HepG2 (cell line): ENCODE results near the gene MAP2K7. TPM values are rescaled to one million over a fixed set of nuclear protein-coding genes. Genes with fewer than 3 reads are reported as not detected.

Source experiments
- ATAC-seq: fragments of 200-7000 bp; cut with Tn5 transposase; 3 replicates; pipeline ENCODE4 v1.9.1; 2020; ENCODE audit warnings: mild to moderate bottlenecking, moderate library complexity
- BruUV-seq: library from RNA; stranded (reverse); fragments of 400-500 nt; replicated peaks from 2 replicates; lab custom pipeline; 2021; lab: Mats Ljungman, UMichigan
- CTCF ChIA-PET: fragments of 300-600 bp; formaldehyde crosslinking; extraction: SDS; loops from one replicate; lab custom pipeline; 2021; ENCODE audit warnings: low total read pairs, inconsistent platforms, low intra/inter-chr PET ratio; lab: Yijun Ruan, JAX
- POLR2A ChIA-PET: fragments of 350-600 bp; sonication (Branson Sonifier 250); formaldehyde crosslinking; loops from one replicate; lab custom pipeline; 2020; ENCODE audit warnings: antibody characterized with exemption, inconsistent platforms; lab: Yijun Ruan, JAX
- DNase-seq: peaks from one replicate; pipeline ENCODE4 v3.0.0-alpha.2; 2015; ENCODE audit warnings: low spot score
- FAIRE-seq: peaks from 3 replicates; lab custom pipeline; 2011; peaks lifted over from hg19 to GRCh38; lab: Jason Lieb, UNC
- H2AFZ ChIP-seq: one replicate; pipeline ENCODE4 v1.6.1; 2011; ENCODE audit warnings: low read length, inconsistent platforms
- H3K27ac ChIP-seq: fragments of 300-600 bp; 3 replicates; pipeline ENCODE4 v1.8.0; 2011; ENCODE audit warnings: mixed run types, mild to moderate bottlenecking, mixed read lengths, low read length, inconsistent platforms; ENCODE audit not compliant: insufficient read depth; ENCODE audit errors: extremely low read length
- H3K27me3 ChIP-seq, 2 experiments: fragments of 200-600 bp in 1 of 2; 2 replicates in 1 of 2; 3 replicates in 1 of 2; pipeline versions ENCODE4 v1.6.0 to v1.8.0; 2011; ENCODE audit warnings: low read length in 2 of 2, mild to moderate bottlenecking in 2 of 2, moderate library complexity in 2 of 2, inconsistent platforms in 1 of 2; ENCODE audit not compliant: insufficient read depth in 2 of 2, control insufficient read depth in 1 of 2
- H3K36me3 ChIP-seq, 2 experiments: fragments of 200-600 bp in 1 of 2; replicated peaks in 1 of 2; 2 replicates in 1 of 2; 3 replicates in 1 of 2; pipeline versions ENCODE4 v1.5.1 to v1.8.0; 2011; ENCODE audit warnings: low read length in 2 of 2, inconsistent platforms in 1 of 2; ENCODE audit not compliant: insufficient read depth in 2 of 2, control insufficient read depth in 1 of 2
- H3K4me1 ChIP-seq: 2 replicates; pipeline ENCODE4 v1.5.1; 2012; ENCODE audit warnings: low read length, inconsistent platforms; ENCODE audit not compliant: insufficient read depth
- H3K4me2 ChIP-seq: 2 replicates; pipeline ENCODE4 v1.6.0; 2011; ENCODE audit warnings: low read depth, low read length, inconsistent platforms
- H3K4me3 ChIP-seq, 3 experiments: fragments of 200-600 bp in 1 of 3; sonication (generic), shearing (Covaris generic) in 1 of 3; replicated peaks in 1 of 3; 2 replicates each; pipeline ENCODE4 v1.5.1; 2011 to 2016; ENCODE audit warnings: low read length in 3 of 3, inconsistent platforms in 2 of 3, low read depth in 2 of 3, mild to moderate bottlenecking in 2 of 3, control low read depth in 1 of 3, mixed read lengths in 1 of 3; ENCODE audit not compliant: insufficient read depth in 1 of 3
- H3K79me2 ChIP-seq: one replicate; pipeline ENCODE4 v1.6.1; 2011; ENCODE audit warnings: low read length, inconsistent platforms; ENCODE audit not compliant: insufficient read depth
- H3K9ac ChIP-seq: 2 replicates; pipeline ENCODE4 v1.6.0; 2011; ENCODE audit warnings: mild to moderate bottlenecking, low read depth, low read length, inconsistent platforms; ENCODE audit not compliant: insufficient read depth
- H3K9me3 ChIP-seq: 2 replicates; pipeline ENCODE4 v1.5.1; 2012; ENCODE audit warnings: mild to moderate bottlenecking, low read length
- H4K20me1 ChIP-seq: 2 replicates; pipeline ENCODE4 v1.6.0; 2011; ENCODE audit warnings: inconsistent platforms, mild to moderate bottlenecking, low read length, moderate library complexity; ENCODE audit not compliant: insufficient read depth
- ARHGAP35 ChIP-seq: sonication (generic); formaldehyde crosslinking; IDR thresholded peaks from 2 replicates; pipeline ENCODE4 v1.9.0; 2022; ENCODE audit warnings: mild to moderate bottlenecking, inconsistent platforms, moderate library complexity, missing genetic modification reagents, borderline replicate concordance
- DNMT1 ChIP-seq: sonication (generic); formaldehyde crosslinking; IDR thresholded peaks from 2 replicates; pipeline ENCODE4 v1.5.1; 2020; ENCODE audit warnings: mild to moderate bottlenecking, missing genetic modification reagents
- GATAD2A ChIP-seq: IDR thresholded peaks from 2 replicates; pipeline ENCODE4 v1.6.1; 2016
- GTF2F1 ChIP-seq: fragments of 150-350 bp; IDR thresholded peaks from 2 replicates; pipeline ENCODE4 v1.6.1; 2014; ENCODE audit warnings: low read length
- HHEX ChIP-seq: IDR thresholded peaks from 2 replicates; pipeline ENCODE4 v1.6.1; 2016; ENCODE audit warnings: control low read depth
- ISL2 ChIP-seq: sonication (generic); formaldehyde crosslinking; IDR thresholded peaks from 2 replicates; pipeline ENCODE4 v1.5.0; 2020; ENCODE audit warnings: missing genetic modification reagents
- PAWR ChIP-seq: sonication (generic); formaldehyde crosslinking; IDR thresholded peaks from 2 replicates; pipeline ENCODE4 v1.4.0; 2020; ENCODE audit warnings: missing genetic modification reagents, mild to moderate bottlenecking, borderline replicate concordance
- SAP130 ChIP-seq: IDR thresholded peaks from 2 replicates; pipeline ENCODE4 v1.6.1; 2016; ENCODE audit warnings: low read depth
- SPEN ChIP-seq: sonication (generic); formaldehyde crosslinking; IDR thresholded peaks from 2 replicates; pipeline ENCODE4 v1.5.1; 2020; ENCODE audit warnings: low read depth, mild to moderate bottlenecking, missing genetic modification reagents
- THAP7 ChIP-seq: sonication (generic); formaldehyde crosslinking; IDR thresholded peaks from 2 replicates; pipeline ENCODE4 v1.8.1; 2023; ENCODE audit warnings: mild to moderate bottlenecking, missing genetic modification reagents
- THYN1 ChIP-seq: sonication (generic); formaldehyde crosslinking; IDR thresholded peaks from 2 replicates; pipeline ENCODE4 v1.8.1; 2023; ENCODE audit warnings: low read depth, mild to moderate bottlenecking, moderate library complexity, missing genetic modification reagents, borderline replicate concordance
- ZNF12 ChIP-seq: sonication (generic); formaldehyde crosslinking; IDR thresholded peaks from 2 replicates; pipeline ENCODE4 v1.5.0; 2020; ENCODE audit warnings: missing genetic modification reagents
- ZNF142 ChIP-seq: sonication (generic); formaldehyde crosslinking; IDR thresholded peaks from 2 replicates; pipeline ENCODE4 v1.4.0; 2020; ENCODE audit warnings: missing genetic modification reagents
- ZNF235 ChIP-seq: sonication (generic); formaldehyde crosslinking; IDR thresholded peaks from 2 replicates; pipeline ENCODE4 v1.8.1; 2023; ENCODE audit warnings: mild to moderate bottlenecking, missing genetic modification reagents, borderline replicate concordance
- ZNF331 ChIP-seq: sonication (generic); formaldehyde crosslinking; IDR thresholded peaks from 2 replicates; pipeline ENCODE4 v1.4.0; 2020; ENCODE audit warnings: missing genetic modification reagents
- WGBS: methylation state at CpG from one replicate; pipeline ENCODE4 v1.1.6; 2017; ENCODE audit warnings: low lambda C conversion rate; 5-methylcytosine and 5-hydroxymethylcytosine counted together
- in situ Hi-C: cut with HindIII; loops from 2 replicates; pipeline ENCODE4 v1.10.0; 2017; ENCODE audit warnings: low pct_unique_long_range_greater_than_20kb; ENCODE audit not compliant: extremely low pct_ligation_motif_present
- intact Hi-C: fragments of 100-400 bp; cut with micrococcal nuclease; formaldehyde crosslinking; loops from one replicate; pipeline ENCODE4 v1.10.0; 2022; ENCODE audit not compliant: unreplicated experiment
- polyA plus RNA-seq, 8 experiments: library from polyadenylated mRNA; depleted of rRNA in 3 of 8; stranded (reverse) in 7 of 8; unstranded in 1 of 8; fragments of >200 nt; fragmentation: Illumina TruSeq in 4 of 8; extraction: Trizol in 4 of 8; gene quantifications; 2 replicates each; pipeline versions ENCODE4 v1.2.1 to v1.2.3, GENCODE V29; 2011 to 2016; ENCODE audit warnings: low read depth in 4 of 8, missing spikeins in 1 of 8, mixed read lengths in 1 of 8; ENCODE audit not compliant: insufficient read depth in 1 of 8
- total RNA-seq, 5 experiments: library from RNA; depleted of rRNA; stranded (reverse); fragments of >200 nt; fragmentation: Illumina TruSeq; extraction: Trizol; gene quantifications; 2 replicates each; pipeline ENCODE4 v1.2.3, GENCODE V29; 2016; ENCODE audit warnings: low read depth in 1 of 5
- TF ChIP-seq, protein P1 (sequence below): sonication (generic); formaldehyde crosslinking; IDR thresholded peaks from 2 replicates; pipeline ENCODE4 v1.4.0; 2020; ENCODE audit warnings: missing genetic modification reagents

MAP2K7 gene
- total and polyA plus RNA-seq, 2 of the 13 experiments (the other 11 are each of a cell fraction or from before 2014, with no cell fraction given), result 9.0 to 10.8 TPM

DNA sequence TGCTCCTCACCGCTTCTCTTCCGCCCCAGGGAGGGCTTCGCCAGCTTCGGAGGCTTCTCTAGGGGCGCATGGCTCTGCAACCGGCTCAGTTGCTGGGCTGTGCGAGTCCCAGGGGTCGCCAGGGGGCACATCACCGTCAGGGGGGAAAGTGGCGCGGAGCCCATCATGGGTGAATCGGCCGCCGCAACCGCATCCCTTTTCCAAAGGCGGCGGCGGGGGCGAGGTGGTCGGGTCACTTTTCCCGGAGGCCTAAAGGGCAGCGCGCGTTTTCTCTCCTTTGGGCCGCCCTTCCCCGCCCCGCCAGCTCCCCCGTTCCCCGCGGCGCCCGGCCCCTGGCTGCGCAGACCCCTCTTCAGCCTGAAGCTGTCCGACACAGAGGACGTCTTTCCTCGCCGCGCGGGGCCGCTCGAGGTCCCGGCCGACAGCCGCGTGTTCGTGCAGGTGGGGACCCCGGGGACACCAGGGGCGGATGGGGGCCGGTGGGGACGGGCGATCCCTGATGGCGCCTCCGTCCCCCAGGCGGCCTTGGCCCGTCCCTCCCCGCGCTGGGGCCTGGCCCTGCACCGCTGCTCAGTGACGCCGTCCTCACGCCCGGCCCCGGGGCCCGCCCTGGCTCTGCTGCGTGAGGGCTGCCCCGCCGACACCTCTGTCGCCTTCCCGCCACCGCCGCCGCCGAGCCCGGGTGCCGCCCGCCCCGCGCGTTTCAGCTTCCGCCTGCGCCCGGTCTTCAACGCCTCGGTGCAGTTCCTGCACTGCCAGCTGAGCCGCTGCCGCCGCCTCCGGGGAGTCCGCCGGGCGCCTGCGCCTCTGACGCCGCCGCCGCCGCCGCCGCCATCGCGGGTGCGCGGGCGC is 12.7 kb downstream of the MAP2K7 start:
- ChIA-PET CTCF (no interaction called here), POLR2A (interaction anchor here (1.1 to 6.4 kb wide), 3 partner anchors 9 to 28 kb away, joined by 3 to 85 read pairs (median 83); partner anchors contain the start of genes MAP2K7 and TIMM44)
- FAIRE-seq (no peak), DNase-seq (no peak), ATAC-seq (peak; percentile 34)
- Histone ChIP-seq H3K27ac (peak overlapping the region; percentile 30), H3K4me2 (peak overlapping the region; percentile 89), H3K4me3 (peak overlapping the region; percentile 40 to 70 (median 57)), H3K27me3 (no peaks in the 10 kb centered on the region; a peak in 1 of 5 replicates), H3K9me3 (no peaks in the 10 kb centered on the region), H3K4me1 (peaks cover 38% of the 10 kb centered on the region), H4K20me1 (peaks cover 5% of the 10 kb centered on the region; the same call in 1 of the 2 replicates), H3K36me3 (peaks cover 4 to 6% of the 10 kb centered on the region in 2 experiments; a peak in 2 of 5 replicates), H2AFZ (no peak overlapping the region), H3K79me2 (no peaks in the 10 kb centered on the region), H3K9ac (peak overlapping the region; percentile 52)
- in situ Hi-C loops (no loop called here), intact Hi-C loops (no loop called here)
- no TSS peak for BruUV-seq
- 4% methylated on average over 11 of the region's 104 CpGs for WGBS
- 0 out of 2 replicates have a peak, but pooled peaks have one; percentile 13 for TF ChIP-seq ISL2 (CRISPR knock-in tag)
- no peak for TF ChIP-seq THYN1 (CRISPR knock-in tag)
- TF ChIP-seq THAP7 (CRISPR knock-in tag), result no peak
- TF ChIP-seq ZNF235 (CRISPR knock-in tag), result no peak
- no peak for TF ChIP-seq ZNF12
- TF ChIP-seq PAWR, result no peak
- TF ChIP-seq GATAD2A, result no peak
- peak; percentile 24; the same call in 1 of the 2 replicates for TF ChIP-seq DNMT1 (CRISPR knock-in tag)
- TF ChIP-seq SAP130 (CRISPR knock-in tag), result no peak; the same call in 1 of the 2 replicates
- TF ChIP-seq ZNF331 (CRISPR knock-in tag), result peak; percentile 49; the same call in 1 of the 2 replicates
- no peak for TF ChIP-seq HHEX (CRISPR knock-in tag)
- TF ChIP-seq SPEN (CRISPR knock-in tag), result peak; percentile 40; the same call in 1 of the 2 replicates
- TF ChIP-seq ZNF142, result peak; percentile 36
- TF ChIP-seq GTF2F1, result no peak
- TF ChIP-seq, protein P1, sequence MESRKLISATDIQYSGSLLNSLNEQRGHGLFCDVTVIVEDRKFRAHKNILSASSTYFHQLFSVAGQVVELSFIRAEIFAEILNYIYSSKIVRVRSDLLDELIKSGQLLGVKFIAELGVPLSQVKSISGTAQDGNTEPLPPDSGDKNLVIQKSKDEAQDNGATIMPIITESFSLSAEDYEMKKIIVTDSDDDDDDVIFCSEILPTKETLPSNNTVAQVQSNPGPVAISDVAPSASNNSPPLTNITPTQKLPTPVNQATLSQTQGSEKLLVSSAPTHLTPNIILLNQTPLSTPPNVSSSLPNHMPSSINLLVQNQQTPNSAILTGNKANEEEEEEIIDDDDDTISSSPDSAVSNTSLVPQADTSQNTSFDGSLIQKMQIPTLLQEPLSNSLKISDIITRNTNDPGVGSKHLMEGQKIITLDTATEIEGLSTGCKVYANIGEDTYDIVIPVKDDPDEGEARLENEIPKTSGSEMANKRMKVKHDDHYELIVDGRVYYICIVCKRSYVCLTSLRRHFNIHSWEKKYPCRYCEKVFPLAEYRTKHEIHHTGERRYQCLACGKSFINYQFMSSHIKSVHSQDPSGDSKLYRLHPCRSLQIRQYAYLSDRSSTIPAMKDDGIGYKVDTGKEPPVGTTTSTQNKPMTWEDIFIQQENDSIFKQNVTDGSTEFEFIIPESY (CRISPR knock-in tag), result no peak
- TF ChIP-seq ARHGAP35 (CRISPR knock-in tag), result no peak
